HUDEP-2 (cell line): ENCODE results near the gene NRCAM.

ENCODE experiments used
- DNase-seq, 76 experiments: peaks; one replicate each; lab custom pipeline; 2025; ENCODE audit not compliant: unreplicated experiment in 76 of 76; lab: John Stamatoyannopoulos, UW

The NRCAM gene

GRCh38 chr7:108226816-108227299, 229.4 kb downstream of the NRCAM start:
- no peak for DNase-seq

GRCh38 chr7:108225531-108226181, 230.6 kb downstream of the NRCAM start:
- DNase-seq, result no peak

- DNase-seq, result no peak
Measured at GRCh38 chr7:108224387-108224786, 231.8 kb downstream of the NRCAM start.

- DNase-seq, result no peak
Measured at GRCh38 chr7:108222236-108222892, 233.9 kb downstream of the NRCAM start.

GRCh38 chr7:108211382-108212201, 244.6 kb downstream of the NRCAM start:
- peak in 36 of 76 experiments; percentile 1 to 63 (median 18) for DNase-seq

GRCh38 chr7:108210796-108211195, 245.4 kb downstream of the NRCAM start:
- no peak for DNase-seq

- DNase-seq, result no peak
Measured at GRCh38 chr7:108205311-108205710, 250.9 kb downstream of the NRCAM start.

GRCh38 chr7:108204281-108204796, 251.9 kb downstream of the NRCAM start:
- DNase-seq, result no peak

GRCh38 chr7:108203537-108203936, 252.7 kb downstream of the NRCAM start:
- no peak for DNase-seq

GRCh38 chr7:108202743-108203142, 253.5 kb downstream of the NRCAM start:
- DNase-seq, result no peak

GRCh38 chr7:108201766-108202165, 254.5 kb downstream of the NRCAM start:
- no peak for DNase-seq

- DNase-seq, result no peak
Measured at GRCh38 chr7:108200326-108200725, 255.9 kb downstream of the NRCAM start.

GRCh38 chr7:108197371-108198091, 258.7 kb downstream of the NRCAM start:
- DNase-seq, result no peak

- DNase-seq, result no peak
Measured at GRCh38 chr7:108196004-108196403, 260.2 kb downstream of the NRCAM start.

GRCh38 chr7:108193594-108194498, 262.4 kb downstream of the NRCAM start:
- no peak for DNase-seq

GRCh38 chr7:108190891-108191290, 265.3 kb downstream of the NRCAM start:
- no peak for DNase-seq

GRCh38 chr7:108189733-108190388, 266.4 kb downstream of the NRCAM start:
- no peak for DNase-seq

- no peak for DNase-seq
Measured at GRCh38 chr7:108188724-108189123, 267.5 kb downstream of the NRCAM start.
